Frontal cortex (tissue), 4 donors: Measurements from ENCODE around the gene GGA2. TPM values are rescaled to one million over a fixed set of nuclear protein-coding genes. Genes with fewer than 3 reads are reported as not detected.
A peak's percentile ranks its signal among the peaks of the same experiment; 100 is the strongest.

Source experiments
- DNase-seq, 2 donors: peaks; one replicate each; pipeline ENCODE4 v3.0.0; 2012; ENCODE audit warnings: low spot score in 2 of 2
- FAIRE-seq: peaks from 2 replicates; lab custom pipeline; 2012; peaks lifted over from hg19 to GRCh38; lab: Jason Lieb, UNC
- total RNA-seq: library from RNA; depleted of rRNA; stranded (reverse); fragments of >200 nt; gene quantifications from one replicate; pipeline ENCODE4 v1.2.3, GENCODE V29; 2014
- donor health status: control.
- donor health status: control.
- donor health status: control.

Gene GGA2
- total RNA-seq, 1 donor from 2014 or later = 17.9 TPM

DNA sequence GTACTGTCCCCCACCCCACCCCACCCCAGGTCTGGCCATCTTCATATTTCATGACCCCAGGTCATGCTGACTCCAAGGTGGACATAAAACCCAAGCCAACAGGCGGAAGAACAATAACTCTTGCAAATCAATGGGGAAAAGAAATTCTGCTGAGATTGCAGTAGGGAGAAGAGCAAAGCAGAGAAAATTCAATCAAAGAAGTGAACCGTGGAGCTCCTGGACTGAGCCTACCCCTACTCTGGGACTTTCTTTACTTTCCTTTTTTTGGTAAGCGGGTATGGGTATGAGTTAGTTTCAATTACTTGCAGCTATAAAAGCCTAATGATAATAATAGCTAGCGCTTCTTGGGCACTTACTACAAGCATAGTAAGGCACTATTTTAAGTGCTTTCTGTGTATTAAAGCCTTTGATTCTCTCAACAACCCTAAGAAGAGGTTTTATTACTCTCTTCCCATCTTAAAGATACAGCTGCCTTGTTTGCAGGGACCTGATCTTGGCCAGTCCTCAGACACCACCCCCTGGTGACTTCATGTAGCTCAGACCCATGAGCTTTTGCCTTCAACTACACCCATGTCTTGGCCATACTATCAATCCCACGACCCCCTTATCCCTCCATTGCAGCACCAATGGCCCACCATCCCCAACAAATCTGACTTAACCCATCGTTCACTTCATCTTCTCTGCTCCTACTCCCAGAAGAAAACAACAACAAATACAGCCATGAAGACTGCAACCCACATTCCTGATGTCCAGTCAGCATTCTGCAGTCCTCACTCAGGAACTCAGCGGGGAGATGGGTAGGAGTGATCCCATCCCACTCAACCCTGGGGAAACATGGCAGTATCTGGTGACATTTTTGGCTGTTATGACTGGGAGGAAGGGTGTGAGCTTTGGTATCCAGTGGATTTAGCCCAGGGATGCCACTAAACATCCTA, 4.4 kb downstream of the GGA2 start:
- no peak for FAIRE-seq

DNA sequence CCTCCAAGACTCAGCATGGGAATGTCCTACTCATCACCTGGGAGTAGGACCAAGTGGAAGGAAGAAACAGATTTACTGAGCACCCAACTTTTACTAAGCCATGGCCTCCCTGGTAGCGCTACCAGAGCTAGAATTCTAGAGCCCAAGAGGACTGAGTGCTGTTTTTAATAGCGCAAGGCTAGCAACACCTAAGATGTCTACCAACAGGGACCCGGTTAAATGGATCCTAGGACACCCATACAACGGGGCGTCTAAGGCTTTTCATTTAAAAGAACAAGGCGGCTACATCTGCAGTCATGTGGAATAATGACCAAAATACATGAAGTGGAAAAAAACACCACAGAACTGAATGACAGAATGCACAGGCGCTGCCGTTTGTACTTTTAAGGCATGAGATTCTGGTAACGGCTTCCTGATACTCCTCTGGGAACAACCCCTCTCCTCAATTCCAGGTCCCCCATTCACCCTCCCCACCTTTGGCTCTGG, 5.1 kb downstream of the GGA2 start:
- DNase-seq = no peak
- FAIRE-seq = no peak

More for the DNA sequence above, 4.4 kb downstream of the GGA2 start:
- DNase-seq = no peak

DNA sequence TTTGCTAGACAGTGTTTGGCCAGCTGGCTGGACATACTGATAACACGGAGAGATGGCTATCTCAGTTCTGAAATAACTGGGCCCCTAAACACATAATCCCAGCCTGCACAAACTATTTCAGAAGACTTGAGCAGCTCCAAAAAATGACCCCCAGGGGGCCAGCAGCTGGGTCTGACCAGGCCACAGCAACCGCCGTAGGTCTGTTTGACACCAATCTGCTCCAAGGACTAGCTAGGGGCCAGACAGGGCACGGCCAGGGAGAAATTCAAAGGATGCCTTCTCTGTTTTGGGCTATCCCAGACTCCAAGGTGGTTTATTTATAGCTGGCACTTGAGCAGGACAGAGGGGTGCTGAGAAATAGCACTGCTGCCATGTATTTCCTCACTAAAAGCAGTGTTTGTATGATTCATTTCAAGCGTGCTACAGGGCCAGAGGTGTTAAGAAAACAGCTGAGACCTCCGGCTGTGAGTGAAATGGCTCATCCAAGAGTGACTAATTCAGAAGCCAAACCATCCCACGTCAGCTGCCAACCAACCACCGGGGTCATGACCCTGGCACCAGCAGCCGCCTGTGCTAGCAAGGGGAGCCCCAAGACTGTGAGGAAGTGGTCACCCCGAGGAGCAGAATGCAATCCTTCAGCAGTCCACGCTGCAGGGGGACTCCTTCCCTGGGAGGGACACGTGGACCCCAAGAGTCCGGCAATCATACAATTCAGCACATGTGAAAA, 5.7 kb downstream of the GGA2 start:
- DNase-seq (peak in 1 of 2 donors; percentile 49), FAIRE-seq (no peak)

DNA sequence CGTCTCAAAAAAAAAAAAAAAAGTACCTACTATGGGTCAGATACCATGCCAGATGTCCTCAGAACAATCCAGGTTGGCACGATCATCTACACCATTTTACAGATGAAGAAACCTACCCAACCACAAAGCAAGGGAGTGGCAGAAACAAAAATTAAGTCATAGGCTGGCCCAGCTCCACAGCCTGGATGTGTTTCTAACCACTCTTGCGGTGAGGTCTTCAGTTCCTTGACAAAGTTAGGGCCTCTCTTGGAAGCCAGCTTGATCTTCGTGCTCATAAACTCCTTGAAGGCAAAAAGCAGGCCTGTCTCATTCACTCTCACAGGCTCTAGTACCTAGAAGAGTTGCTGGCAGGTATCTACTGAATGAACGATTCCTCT, 6.2 kb downstream of the GGA2 start:
- DNase-seq (no peak), FAIRE-seq (no peak)

DNA sequence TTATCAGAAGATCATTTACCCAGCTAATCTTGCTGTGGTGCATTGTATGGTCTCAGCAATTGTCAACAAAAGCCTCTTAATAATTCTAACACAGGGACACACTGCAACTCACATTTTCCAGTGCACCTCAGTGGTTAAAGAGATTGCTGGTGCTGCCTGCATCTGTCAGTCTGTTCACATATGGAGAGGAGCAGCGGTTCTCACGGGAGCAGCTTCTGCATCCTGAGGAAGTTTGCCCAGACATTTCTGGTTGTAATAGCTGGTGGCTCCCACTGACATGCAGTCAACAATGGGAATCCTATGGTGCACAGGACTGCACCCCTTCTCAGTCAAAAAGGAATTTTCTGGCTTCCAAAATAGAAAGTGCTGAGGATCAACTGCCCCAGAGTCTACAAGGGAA, 7.8 kb downstream of the GGA2 start:
- no peak for FAIRE-seq
- no peak for DNase-seq

DNA sequence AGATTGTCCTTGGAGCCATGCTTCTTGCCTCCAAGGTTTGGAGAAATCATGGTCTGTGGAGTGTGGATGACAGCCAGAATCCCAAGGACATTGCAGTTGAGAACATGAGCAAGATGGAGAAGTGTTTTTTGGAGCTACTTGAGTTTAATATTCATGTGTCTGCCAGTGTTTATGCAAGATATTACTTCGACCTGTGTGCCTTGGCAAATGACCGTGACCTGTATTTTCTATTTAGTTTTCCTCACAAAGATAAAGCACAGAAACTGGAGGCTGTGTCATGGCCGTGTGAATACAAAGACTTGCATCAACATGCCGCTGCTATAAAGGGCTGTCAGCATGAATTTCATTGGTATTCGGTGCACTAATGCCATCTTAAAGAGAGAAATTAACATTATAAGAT, 9.0 kb downstream of the GGA2 start:
- FAIRE-seq (no peak), DNase-seq (no peak)

DNA sequence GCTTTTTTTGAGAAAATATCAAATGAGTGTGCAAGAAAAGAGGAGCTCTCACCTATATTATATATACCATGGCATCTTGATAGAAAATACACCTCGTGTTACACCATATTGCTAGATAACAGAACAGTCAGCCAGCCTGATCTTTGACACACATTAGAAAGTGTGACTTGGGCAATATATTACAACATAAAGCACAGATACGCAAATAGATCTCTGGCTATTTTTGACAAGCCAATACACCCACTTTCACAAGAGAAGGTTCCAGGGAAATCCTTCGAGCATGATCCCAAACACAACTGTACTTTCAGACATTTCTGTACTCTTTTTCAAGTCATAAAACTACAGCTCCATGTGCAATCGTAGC, 9.4 kb downstream of the GGA2 start:
- DNase-seq (no peak), FAIRE-seq (no peak)

DNA sequence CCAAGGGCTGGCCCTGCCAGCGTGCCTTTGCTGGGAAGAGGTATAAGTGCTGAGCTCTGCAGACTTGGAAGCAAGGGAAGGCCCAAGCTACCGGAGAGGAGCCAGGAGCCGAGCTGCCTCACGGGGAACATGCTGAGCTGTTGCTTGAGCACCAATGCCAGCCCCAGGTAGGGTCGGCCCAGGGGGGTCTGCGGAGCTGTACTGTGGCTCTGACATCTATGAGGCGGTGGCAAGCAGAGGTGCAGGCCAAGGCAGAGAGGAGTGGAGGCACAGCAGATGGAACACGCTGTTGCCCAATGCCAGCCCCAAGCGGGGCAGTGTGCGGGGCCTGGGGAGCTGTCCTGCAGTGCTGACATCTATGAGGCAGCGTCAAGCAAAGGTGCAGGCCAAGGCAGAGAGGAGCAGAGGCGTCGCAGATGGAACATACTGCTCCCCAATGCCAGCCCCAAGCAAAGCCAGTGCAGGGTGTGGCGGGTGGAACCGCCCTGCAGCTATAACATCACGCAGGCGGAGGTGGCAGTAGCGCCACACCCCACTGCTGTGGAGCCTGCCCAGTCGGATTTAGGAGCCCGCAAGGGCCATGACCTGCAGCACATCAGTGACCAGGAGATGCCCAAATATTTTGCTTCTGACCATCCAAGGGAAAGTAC, 10.0 kb downstream of the GGA2 start:
- DNase-seq (no peak), FAIRE-seq (no peak)

DNA sequence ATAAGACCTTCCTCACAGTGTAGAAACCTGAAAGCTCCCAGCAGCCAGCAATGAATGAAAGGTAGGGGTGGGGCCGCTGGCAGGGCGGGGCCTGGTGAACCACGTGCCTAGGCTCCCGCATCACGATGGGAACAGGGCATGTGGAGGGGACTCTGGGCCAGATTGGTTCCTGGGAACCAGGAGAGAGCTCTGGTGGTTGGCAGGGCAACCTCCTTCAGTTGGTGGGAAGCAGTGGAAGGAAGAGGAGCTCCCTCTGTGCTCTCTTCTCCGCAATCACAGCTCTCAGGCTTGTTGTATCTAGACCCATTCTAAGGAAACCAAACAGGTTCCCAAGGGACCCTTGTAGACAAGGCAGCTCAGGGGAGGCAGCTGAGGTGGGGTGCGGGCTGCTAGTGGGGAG, 10.5 kb downstream of the GGA2 start:
- FAIRE-seq (no peak), DNase-seq (no peak)

DNA sequence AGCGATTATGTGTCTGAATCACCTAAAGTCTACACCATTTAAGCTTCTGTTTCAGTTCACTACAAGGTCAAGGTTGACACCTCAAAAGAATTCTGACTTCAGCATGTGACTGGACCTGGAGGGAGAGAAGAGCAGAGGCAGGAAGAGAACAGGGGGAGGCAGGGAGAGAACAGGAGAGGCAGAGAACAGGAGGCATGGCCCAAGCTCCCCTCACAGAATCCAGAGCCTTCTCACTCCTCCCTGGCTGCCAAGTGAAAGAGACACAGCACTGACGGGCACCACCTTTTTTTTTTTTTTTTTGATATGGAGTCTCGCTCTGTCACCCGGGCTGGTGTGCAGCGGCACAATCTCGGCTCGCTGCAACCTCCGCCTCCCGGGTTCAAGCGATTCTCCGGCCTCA, 11.4 kb downstream of the GGA2 start:
- DNase-seq (no peak), FAIRE-seq (no peak)

DNA sequence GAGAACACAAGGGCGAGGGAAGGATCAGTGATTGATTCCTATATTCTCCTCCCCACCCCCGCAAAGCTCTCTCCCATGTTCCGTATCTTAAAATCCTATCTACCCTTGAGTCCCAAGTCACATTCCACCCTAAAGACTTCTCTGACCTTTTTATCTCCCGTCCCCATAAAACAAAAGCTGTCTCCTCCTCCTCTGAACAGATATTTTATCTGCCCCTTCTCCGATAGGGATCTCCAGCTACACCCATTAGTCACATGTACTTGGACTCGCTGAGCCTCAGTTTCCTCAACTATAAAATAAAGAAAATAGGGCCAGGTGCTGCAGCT, 12.8 kb downstream of the GGA2 start:
- FAIRE-seq = no peak
- no peak for DNase-seq

DNA sequence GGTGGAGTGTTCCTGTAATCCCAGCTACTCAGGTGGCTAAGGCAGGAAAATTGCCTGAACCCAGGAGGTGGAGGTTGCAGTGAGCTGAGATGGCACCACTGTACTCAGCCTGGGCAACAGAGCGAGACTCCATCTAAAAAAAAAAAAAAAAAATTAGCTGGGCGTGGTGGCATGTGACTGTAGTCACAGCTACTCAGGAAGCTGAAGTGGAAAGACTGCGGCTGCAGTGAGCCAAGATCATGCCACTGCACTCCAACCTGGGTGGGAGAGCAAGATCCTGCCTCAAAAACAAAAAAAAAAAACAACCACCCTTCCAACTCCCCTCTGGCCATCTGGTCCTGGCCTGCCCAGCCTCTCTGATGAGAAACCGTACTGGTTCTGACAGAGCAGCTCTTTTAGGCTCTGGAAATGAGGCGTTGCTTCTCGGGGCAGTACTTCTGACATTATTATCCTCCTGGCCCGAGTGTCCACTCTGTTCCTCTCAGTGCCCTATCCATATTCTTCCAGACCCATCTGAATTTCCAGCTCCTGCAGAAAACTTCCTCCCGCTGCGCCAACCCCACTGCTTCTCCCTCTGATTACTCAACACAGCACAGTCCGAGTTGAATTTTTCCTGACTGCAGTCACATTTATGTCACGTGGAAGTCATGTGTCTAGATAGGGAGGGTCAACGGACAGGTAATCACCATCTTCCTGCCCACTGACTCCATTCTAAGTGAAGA, 13.3 kb downstream of the GGA2 start:
- no peak for FAIRE-seq

DNA sequence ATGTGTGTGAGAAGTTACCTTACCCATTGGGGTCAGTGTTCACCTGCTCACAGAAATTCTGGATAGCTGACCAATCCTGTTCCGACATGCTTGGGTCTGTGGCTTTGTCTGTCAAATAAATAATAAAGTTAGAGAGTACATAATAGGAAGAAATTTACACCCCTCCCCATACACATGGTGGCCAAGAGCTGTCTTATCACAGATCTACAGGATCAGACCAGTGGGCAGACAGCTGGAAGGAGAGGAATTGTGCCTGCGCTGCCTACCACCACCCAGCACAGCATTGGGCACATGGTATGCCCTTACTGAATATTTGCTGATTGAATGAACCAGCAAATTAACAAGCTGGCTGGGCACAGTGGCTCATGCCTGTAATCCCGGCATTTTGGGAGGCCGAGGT, 14.6 kb downstream of the GGA2 start:
- FAIRE-seq = no peak
- DNase-seq = no peak

More for the DNA sequence above, 13.3 kb downstream of the GGA2 start:
- no peak for DNase-seq

DNA sequence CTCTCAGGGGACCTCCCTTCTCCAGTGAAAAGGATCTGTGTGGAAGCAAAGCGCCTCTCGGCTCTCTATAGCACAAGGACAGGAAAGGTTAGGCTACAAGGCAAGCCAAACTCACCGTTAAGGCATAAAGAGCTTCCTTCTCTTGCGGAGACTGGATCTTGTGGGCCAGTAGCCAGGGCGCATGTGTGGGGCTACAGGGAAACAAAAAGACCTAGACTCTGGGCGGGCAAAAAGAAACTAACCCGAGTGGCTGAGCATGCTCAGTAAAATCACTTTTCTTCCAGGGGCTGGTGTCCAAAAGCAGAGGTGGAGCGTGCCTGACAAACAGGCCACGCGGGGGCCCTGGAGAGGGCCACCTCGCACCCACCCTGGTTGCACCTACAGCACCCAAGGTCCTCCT, 16.1 kb downstream of the GGA2 start:
- FAIRE-seq = no peak
- no peak for DNase-seq

DNA sequence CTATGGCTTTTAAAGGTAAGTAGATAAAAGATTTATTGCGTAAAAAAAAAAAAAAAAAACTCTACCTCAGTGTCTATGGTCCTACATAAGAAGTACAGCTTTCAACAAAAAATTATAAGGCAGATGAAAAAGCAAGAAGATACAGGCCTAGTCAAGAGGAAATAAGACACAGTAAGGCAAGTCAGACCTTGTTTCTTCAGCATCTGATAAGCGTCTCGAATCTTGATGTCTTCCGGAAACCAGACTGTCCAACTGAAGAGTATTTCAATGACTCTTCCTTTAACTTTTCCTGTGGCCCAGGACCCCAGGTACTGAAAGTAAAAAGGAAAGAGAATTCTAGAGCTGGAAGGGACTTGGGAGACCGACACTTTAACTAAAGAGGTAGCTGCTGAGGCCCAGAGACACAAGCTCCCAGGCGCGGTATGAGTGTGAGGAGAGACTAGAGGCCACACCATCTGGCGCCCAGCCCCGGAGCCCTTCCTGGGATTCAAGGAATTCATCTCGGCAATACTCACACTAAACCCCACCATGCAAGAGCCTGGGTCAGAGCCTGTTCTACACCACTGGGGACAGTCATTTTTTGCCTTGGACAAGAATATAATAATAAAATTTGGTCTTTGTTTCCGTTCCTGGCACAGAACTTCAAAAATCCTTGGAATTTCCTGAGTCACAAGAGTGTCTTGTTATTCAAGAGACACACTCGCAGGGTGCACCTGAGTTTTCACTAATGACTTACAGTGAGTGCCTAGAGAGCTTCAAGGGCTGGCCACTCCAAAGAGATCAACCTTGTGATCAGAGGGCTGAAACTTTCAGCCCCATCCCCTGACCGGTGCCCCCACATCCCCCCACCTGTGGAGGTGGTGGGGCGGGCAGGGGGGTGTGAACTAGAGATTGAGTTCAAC, 18.6 kb downstream of the GGA2 start:
- DNase-seq (no peak), FAIRE-seq (no peak)

DNA sequence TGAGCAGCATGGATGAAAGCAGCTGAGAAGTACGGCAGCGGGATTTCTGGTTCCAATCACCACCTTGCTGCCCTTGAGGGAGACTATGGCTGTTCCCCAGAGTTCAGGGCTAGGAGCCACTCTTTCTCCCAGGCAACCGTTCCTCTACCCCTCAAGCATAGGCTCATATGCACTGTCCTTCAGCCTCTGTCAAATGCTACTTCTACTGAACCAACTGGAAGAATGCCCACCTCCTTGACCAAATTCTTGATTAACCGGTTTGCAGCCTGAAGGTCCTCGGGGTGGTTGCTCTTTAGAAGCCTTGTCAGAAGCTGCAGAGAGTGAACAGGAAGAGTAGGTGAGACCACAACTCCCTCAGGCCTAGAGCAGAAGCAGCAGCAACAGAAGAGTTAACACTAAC, 23.8 kb downstream of the GGA2 start:
- DNase-seq (no peak), FAIRE-seq (no peak)

DNA sequence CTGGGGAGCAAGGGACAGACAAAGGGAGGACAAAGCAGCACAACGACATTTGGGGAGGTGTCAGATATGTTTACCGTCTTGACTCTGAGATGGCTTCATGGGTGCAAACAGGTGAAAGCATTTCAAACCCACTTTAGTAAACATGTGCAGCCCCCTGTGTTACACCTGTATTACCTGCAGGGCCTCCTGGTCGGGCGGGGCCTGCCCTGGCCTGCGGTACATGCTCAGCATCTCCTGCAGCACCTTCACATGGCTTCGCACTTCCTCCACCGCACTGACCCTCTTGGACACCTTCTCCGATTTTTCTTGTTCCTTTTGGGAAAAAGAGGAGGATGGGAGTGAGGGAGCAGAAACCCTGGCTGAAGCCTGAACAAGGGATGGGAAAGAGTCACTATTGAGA, 24.5 kb downstream of the GGA2 start:
- DNase-seq (no peak), FAIRE-seq (no peak)

DNA sequence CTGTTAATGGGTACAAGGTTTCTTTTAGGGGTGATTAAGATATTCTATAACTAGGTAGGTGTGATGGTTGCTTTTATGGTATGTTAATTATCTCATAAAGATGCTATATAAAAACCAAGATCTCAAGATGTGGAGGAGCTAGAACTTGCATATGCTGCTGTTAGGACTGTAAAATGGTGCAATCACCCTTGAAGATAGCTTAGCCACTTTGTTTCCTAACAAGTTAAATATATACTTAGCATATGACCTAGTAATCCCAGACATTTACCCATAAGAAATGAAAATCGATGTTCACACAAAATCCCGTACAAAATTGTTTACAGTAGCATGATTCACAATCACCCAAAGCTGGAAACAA, 25.1 kb downstream of the GGA2 start:
- DNase-seq (no peak), FAIRE-seq (no peak)

DNA sequence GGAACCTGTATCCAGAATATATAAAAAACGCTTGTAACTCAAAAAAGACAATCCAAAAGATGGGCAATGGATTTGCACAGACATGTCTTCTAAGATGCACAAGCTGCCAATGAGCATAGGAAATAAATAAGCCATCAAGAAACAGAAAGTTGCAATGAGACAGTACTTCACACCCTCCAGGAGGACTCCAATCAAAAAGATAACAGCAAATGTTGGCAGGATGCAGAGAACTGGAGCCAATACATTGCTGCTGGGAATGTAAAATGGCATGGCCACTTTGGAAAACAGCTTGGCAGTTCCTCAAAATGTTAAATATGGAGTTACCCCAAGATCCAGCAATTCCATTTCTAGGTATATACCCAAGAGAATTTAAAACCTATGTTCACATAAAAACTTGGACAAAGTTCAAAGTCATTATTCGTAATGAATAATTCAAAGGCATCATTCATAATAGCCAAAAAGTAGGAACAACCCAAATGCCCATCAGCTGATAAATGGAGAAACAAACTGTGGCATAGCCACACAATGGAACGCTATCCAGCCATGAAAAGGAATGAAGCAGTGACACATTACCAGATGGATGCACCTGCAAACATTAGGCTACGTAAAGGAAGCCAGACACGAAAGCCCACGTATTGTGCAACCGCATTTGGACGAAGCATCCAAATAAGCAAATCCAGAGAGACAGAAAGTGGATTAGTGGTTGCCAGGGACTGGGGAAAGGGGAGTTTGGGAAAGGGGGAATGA, 25.6 kb downstream of the GGA2 start:
- DNase-seq (no peak), FAIRE-seq (no peak)
